OCI-LY3 (cell line): Measurements from ENCODE around the gene CTH.

Source experiments
- H2AFZ ChIP-seq: fragments of 200-600, 300-600 bp; shearing (Covaris generic); 2 replicates; pipeline ENCODE4 v1.6.0; 2014; ENCODE audit warnings: antibody characterized with exemption, low read depth, low read length
- H3K27ac ChIP-seq: fragments of 200-600, 300-600 bp; sonication (generic); 2 replicates; pipeline ENCODE4 v1.5.1; 2014; ENCODE audit warnings: mild to moderate bottlenecking, low read length, moderate library complexity, mixed read lengths
- H3K27me3 ChIP-seq: fragments of 200-600, 300-600 bp; sonication (generic); 2 replicates; pipeline ENCODE4 v1.6.1; 2014; ENCODE audit warnings: low read depth, low read length, mixed read lengths
- H3K36me3 ChIP-seq: fragments of 200-600, 300-600 bp; sonication (generic); replicated peaks from 2 replicates; pipeline ENCODE3; 2014; ENCODE audit warnings: low read depth, low read length, mixed read lengths
- H3K4me1 ChIP-seq: fragments of 300-600, 200-600 bp; sonication (generic); 2 replicates; pipeline ENCODE4 v1.6.1; 2014; ENCODE audit warnings: low read length, mixed read lengths
- H3K4me2 ChIP-seq: fragments of 200-600, 300-600 bp; sonication (generic); 2 replicates; pipeline ENCODE4 v1.6.1; 2014; ENCODE audit warnings: low read length, mixed read lengths
- H3K4me3 ChIP-seq: fragments of 300-600, 200-600 bp; sonication (generic); 2 replicates; pipeline ENCODE4 v1.5.1; 2014; ENCODE audit warnings: antibody characterized with exemption, mild to moderate bottlenecking, low read length, moderate library complexity
- H3K79me2 ChIP-seq: fragments of 300-600, 200-600 bp; shearing (Covaris generic); 2 replicates; pipeline ENCODE4 v1.6.1; 2014; ENCODE audit warnings: mild to moderate bottlenecking, low read length, mixed read lengths
- H3K9ac ChIP-seq: fragments of 300-600, 200-600 bp; shearing (Covaris generic); 2 replicates; pipeline ENCODE4 v1.6.0; 2014; ENCODE audit warnings: mild to moderate bottlenecking, low read length, moderate library complexity
- H3K9me3 ChIP-seq: fragments of 200-600, 300-600 bp; shearing (Covaris generic); 2 replicates; pipeline ENCODE4 v1.6.1; 2014; ENCODE audit warnings: low read length, mixed read lengths; ENCODE audit not compliant: insufficient read depth
- H4K20me1 ChIP-seq: fragments of 200-600, 300-600 bp; sonication (generic); 2 replicates; pipeline ENCODE4 v1.6.1; 2016; ENCODE audit warnings: low read length, mixed read lengths; ENCODE audit not compliant: insufficient read depth
- EZH2phosphoT487 ChIP-seq: fragments of 200-600 bp; shearing (Covaris generic); IDR thresholded peaks from 2 replicates; pipeline ENCODE4 v1.6.1; 2018; ENCODE audit warnings: antibody characterized with exemption, mixed run types, low read depth
- TF ChIP-seq, protein P1 (sequence below): fragments of 200-600, 300-600 bp; sonication (generic); IDR thresholded peaks from 2 replicates; pipeline ENCODE4 v1.5.1; 2014; ENCODE audit warnings: antibody characterized with exemption, low read length, low read depth

The CTH gene

DNA sequence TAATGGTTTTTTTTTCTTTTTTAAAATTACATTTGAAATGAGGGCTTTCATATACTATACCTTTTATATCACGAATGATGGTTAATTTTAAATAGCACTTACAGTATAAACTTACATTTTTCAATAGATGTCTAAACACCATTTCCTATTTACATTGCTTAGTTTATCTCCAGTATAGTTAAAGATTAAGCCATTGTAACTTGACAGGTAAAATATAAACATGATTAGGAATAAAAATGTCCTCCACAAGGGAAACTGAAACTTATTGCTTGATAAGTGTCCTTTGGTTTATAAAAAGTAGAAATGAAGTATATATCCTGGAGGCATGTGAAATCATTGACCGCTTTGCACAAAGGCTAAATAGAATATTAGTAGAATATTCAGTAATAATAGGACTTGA, 20.2 kb downstream of the CTH start:
- Histone ChIP-seq H3K4me2 (no peak overlapping the region), H3K9ac (no peak overlapping the region), H3K27ac (no peak overlapping the region), H4K20me1 (no peaks in the 10 kb centered on the region), H3K9me3 (no peaks in the 10 kb centered on the region), H3K27me3 (no peaks in the 10 kb centered on the region), H3K4me3 (no peak overlapping the region), H2AFZ (no peak overlapping the region), H3K79me2 (no peaks in the 10 kb centered on the region), H3K36me3 (peaks cover 3% of the 10 kb centered on the region), H3K4me1 (no peaks in the 10 kb centered on the region)
- TF ChIP-seq, protein P1, sequence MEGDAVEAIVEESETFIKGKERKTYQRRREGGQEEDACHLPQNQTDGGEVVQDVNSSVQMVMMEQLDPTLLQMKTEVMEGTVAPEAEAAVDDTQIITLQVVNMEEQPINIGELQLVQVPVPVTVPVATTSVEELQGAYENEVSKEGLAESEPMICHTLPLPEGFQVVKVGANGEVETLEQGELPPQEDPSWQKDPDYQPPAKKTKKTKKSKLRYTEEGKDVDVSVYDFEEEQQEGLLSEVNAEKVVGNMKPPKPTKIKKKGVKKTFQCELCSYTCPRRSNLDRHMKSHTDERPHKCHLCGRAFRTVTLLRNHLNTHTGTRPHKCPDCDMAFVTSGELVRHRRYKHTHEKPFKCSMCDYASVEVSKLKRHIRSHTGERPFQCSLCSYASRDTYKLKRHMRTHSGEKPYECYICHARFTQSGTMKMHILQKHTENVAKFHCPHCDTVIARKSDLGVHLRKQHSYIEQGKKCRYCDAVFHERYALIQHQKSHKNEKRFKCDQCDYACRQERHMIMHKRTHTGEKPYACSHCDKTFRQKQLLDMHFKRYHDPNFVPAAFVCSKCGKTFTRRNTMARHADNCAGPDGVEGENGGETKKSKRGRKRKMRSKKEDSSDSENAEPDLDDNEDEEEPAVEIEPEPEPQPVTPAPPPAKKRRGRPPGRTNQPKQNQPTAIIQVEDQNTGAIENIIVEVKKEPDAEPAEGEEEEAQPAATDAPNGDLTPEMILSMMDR: no peak
- TF ChIP-seq EZH2phosphoT487: no peak

DNA sequence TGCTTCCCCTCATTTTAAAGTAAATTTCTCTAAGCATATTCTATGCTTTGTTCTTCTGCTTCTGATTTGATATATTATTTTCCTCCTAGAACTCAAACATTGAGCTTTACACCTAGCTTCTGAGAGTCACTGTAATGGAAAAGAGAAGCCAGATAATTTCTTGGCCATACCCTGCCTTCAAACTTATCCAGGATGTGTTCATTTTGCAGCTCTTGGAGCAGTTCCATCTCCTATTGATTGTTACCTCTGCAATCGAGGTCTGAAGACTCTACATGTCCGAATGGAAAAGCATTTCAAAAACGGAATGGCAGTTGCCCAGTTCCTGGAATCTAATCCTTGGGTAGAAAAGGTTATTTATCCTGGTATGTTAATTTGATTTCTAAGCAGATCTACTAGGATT, 20.8 kb downstream of the CTH start:
- H3K27me3 ChIP-seq: no peaks in the 10 kb centered on the region
- no peak overlapping the region for H3K27ac ChIP-seq
- H3K4me1 ChIP-seq: no peaks in the 10 kb centered on the region
- no peak overlapping the region for H3K4me3 ChIP-seq
- H3K9ac ChIP-seq: no peak overlapping the region
- no peak overlapping the region for H2AFZ ChIP-seq
- H3K9me3 ChIP-seq: no peaks in the 10 kb centered on the region
- H3K4me2 ChIP-seq: no peak overlapping the region
- no peaks in the 10 kb centered on the region for H3K79me2 ChIP-seq
- peaks cover 3% of the 10 kb centered on the region for H3K36me3 ChIP-seq
- no peaks in the 10 kb centered on the region for H4K20me1 ChIP-seq
- TF ChIP-seq, protein P1: no peak
- TF ChIP-seq EZH2phosphoT487: no peak

DNA sequence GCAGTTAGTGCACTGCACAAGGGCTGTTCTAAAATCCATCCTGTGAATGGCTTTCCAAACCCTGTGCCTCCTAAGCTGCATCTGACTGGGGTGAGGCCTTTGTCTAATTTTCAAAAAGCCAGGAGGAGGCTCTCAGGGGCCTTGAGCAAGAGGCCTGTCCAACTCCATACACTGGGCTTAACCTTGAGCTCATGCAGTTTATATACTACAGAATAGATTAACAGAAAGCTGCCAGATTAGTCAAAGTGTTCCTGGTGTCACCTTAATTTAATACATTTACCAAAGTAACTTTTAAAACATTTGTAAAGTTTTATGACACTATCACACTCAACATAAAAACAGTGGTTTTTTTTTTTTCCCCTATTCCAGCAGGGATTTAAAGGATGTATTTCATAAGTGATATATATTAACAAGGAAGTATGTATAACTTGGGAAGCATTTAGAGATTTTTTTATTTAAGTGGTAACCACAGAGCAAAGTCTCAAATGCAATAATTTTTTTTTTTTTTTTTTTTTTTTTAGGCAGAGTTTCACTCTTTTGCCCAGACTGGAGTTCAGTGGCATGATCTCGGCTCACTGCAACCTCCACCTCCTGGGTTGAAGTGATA, 23.3 kb downstream of the CTH start:
- no peaks in the 10 kb centered on the region for H3K4me1 ChIP-seq
- H3K27me3 ChIP-seq: no peaks in the 10 kb centered on the region
- no peak overlapping the region for H3K4me2 ChIP-seq
- no peaks in the 10 kb centered on the region for H4K20me1 ChIP-seq
- H3K9me3 ChIP-seq: no peaks in the 10 kb centered on the region
- TF ChIP-seq, protein P1: no peak
- TF ChIP-seq EZH2phosphoT487: no peak
- H3K79me2 ChIP-seq: no peaks in the 10 kb centered on the region
- H3K9ac ChIP-seq: no peak overlapping the region
- H3K27ac ChIP-seq: no peak overlapping the region
- no peak overlapping the region for H3K4me3 ChIP-seq
- no peak overlapping the region for H2AFZ ChIP-seq
- peaks cover 3% of the 10 kb centered on the region for H3K36me3 ChIP-seq

DNA sequence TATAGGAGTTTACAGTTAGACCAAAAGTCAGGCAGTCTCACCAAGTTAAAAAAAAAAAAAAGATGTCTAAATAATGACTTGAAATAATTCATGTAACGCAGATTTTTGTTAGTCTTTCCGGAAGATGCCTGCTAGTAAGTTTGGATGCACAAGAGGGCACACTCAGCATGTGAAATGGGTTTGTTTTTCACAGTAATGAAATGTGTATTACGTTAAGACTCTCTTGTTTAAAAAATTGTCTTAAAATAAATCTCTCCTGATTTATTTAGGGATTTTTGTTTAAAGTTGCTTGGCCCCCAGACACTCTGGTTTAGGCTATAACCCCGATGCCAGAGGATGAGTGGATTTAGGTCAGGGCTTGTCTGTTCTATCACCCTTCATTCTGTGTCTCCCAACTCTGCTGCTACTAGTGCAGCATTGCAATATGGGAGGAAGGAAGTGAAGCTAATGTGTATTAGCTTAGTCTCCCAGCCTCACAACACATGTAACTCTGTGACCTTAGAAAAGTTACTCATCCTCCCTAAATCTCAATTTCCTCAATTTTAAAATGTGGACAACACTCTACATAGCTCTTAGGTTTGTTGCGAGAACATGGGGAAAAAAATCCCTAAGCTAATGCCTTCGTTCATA, 25.7 kb downstream of the CTH start:
- H2AFZ ChIP-seq: no peak overlapping the region
- no peak overlapping the region for H3K27ac ChIP-seq
- no peaks in the 10 kb centered on the region for H3K79me2 ChIP-seq
- no peak for TF ChIP-seq EZH2phosphoT487
- TF ChIP-seq, protein P1: no peak
- no peak overlapping the region for H3K4me2 ChIP-seq
- no peaks in the 10 kb centered on the region for H3K27me3 ChIP-seq
- no peaks in the 10 kb centered on the region for H3K4me1 ChIP-seq
- no peaks in the 10 kb centered on the region for H3K9me3 ChIP-seq
- H4K20me1 ChIP-seq: no peaks in the 10 kb centered on the region
- H3K36me3 ChIP-seq: peaks cover 3% of the 10 kb centered on the region
- no peak overlapping the region for H3K4me3 ChIP-seq
- H3K9ac ChIP-seq: no peak overlapping the region
